ENCODE measurements around the gene CALD1. TPM values are rescaled to one million over a fixed set of nuclear protein-coding genes. Genes with fewer than 3 reads are reported as not detected.

CALD1 gene
- total and polyA plus RNA-seq, 4 donors, result 48.0 to 226 (median 95.2) TPM

DNA sequence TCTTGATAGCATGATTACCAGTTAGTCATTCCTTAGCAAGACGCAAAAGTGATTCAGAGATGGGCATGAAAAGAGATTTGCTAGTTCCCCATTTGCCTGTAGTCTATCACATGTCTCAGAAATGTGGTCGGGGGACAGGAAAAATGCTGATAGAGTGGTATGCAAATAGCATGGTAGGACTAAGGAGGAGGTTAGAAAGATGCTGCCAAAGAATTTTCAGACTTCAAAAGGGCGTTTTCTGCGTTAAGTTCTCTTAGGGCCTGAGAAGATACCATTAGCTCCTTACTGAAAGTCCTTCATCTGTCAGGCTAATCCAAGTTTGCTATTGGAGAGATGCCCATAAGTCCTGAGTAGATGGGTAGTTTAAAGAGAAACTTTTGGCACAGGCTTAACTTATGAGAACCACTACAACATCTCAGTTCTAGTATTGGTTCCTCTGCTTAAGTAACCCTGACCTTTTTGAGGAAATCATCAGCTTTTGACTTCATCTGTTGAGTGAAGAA is 2.7 kb downstream of the CALD1 start (continued):
- TF ChIP-seq HNF4A (conservative IDR thresholded peaks at IDR 0.05), result no peak
- no peak for TF ChIP-seq HNF4G (IDR thresholded peaks at IDR 0.05)
- TF ChIP-seq FOXA1 (IDR thresholded peaks at IDR 0.05), result no peak
- no peak for TF ChIP-seq JUND (IDR thresholded peaks at IDR 0.05)
- TF ChIP-seq, protein P1, sequence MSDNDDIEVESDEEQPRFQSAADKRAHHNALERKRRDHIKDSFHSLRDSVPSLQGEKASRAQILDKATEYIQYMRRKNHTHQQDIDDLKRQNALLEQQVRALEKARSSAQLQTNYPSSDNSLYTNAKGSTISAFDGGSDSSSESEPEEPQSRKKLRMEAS (IDR thresholded peaks at IDR 0.05), result no peak

DNA sequence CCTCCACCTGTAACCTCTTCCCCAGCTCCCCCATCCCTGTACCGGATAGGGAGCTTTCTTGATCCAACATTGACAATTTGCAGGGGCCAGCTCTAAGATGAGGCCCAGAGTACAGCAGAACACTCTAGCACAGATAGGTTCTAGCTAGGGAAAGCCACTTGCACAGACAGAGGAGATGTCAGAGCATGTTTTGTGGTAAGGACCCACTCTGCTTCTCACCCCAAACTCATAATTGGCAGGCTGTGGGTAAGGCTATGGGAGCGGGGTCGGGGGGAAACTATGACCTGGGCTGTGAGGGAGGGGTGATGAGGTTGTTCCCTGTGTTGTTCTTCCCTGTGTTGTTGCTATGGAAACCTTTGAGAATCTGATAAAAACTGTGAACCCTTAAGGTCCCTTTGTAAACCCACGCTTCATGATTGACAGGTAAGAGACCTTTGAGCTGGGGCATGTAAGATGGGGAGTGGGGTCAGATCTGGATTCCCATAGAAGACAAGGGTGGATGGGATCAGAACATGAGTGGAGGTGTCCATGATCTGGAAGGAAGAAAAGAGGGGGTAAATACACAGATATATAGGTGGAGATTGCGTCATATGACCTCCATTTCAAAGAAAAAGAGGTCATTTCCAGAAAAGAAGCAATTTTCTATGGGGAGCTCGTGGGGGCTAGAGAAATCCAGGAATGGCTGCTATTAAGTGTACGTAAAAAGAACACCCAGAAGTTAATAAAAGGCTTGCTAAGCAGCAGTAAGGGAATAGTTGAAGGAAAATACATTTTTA is 4.0 kb downstream of the CALD1 start:
- no peaks in the 10 kb centered on the region for H3K9me3 ChIP-seq (ENCODE audit: control insufficient read depth in 4 of 4, low read length in 3 of 4)
- H3K9ac ChIP-seq (ENCODE audit: low read depth in 1 of 2, low read length in 2 of 2), result no peak overlapping the region
- H3K4me3 ChIP-seq (ENCODE audit: low read depth in 1 of 3, low read length in 3 of 3), result no peak overlapping the region
- H3K36me3 ChIP-seq (ENCODE audit: control insufficient read depth in 4 of 4, insufficient read depth in 3 of 4, low read depth in 1 of 4, low read length in 3 of 4), result no peaks in the 10 kb centered on the region
- H3K27me3 ChIP-seq (ENCODE audit: control insufficient read depth in 4 of 4, insufficient read depth in 4 of 4, low read length in 3 of 4), result no peaks in the 10 kb centered on the region
- peaks cover 0 to 4% (median 0%) of the 10 kb centered on the region in 4 donors for H3K4me1 ChIP-seq (ENCODE audit: control insufficient read depth in 4 of 4, insufficient read depth in 4 of 4, low read length in 3 of 4)
- WGBS, result 79% methylated on average over 7 of the region's 7 CpGs
- H3K27ac ChIP-seq (ENCODE audit: low read depth in 1 of 2, low read length in 2 of 2), result no peak overlapping the region
- no peak for DNase-seq (ENCODE audit: low spot score)
- TF ChIP-seq, protein P2, sequence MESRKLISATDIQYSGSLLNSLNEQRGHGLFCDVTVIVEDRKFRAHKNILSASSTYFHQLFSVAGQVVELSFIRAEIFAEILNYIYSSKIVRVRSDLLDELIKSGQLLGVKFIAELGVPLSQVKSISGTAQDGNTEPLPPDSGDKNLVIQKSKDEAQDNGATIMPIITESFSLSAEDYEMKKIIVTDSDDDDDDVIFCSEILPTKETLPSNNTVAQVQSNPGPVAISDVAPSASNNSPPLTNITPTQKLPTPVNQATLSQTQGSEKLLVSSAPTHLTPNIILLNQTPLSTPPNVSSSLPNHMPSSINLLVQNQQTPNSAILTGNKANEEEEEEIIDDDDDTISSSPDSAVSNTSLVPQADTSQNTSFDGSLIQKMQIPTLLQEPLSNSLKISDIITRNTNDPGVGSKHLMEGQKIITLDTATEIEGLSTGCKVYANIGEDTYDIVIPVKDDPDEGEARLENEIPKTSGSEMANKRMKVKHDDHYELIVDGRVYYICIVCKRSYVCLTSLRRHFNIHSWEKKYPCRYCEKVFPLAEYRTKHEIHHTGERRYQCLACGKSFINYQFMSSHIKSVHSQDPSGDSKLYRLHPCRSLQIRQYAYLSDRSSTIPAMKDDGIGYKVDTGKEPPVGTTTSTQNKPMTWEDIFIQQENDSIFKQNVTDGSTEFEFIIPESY (IDR thresholded peaks at IDR 0.05), result no peak

DNA sequence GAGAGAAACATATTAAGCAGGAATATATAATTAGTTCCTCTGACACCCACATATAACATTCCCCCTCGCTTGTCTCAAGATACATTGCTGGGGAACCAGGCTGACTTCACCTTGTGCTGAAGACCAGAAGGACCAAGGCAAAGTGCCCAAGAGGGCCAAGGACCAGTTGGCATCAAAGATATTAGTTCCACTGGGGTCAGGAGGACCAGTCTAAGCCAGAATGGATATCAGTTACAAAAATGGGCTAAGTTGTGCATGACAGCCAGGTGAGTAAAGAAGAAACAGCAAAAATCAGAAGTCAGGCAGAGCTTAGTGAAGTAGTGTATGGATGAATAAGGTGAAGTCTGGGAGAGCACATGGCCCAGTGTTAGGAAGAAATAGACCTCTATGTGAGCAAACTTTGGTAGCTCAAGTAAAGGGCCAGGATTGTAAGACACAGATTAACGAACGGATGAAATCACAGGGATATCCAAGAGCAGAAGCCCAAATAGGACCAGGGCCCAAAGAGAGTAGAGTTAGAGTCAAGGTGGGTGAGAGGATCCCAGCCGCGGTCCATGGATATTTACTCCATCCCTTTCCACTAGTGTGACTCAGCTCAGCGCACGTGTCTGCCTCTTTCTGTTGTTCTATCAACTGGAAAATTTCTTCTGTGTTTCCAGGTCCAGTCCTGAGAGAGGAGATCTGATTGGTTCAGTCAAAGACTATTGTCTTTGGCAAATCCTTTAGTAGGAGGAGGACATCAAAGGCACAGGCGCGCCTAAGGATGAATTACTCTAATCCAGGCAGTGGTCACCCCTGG is 5.0 kb downstream of the CALD1 start:
- no peak for DNase-seq (ENCODE audit: low spot score)
- no peak overlapping the region for H3K4me3 ChIP-seq (ENCODE audit: low read depth in 1 of 3, low read length in 3 of 3)
- H3K9me3 ChIP-seq (ENCODE audit: control insufficient read depth in 4 of 4, low read length in 3 of 4), result no peaks in the 10 kb centered on the region
- H3K27me3 ChIP-seq (ENCODE audit: control insufficient read depth in 4 of 4, insufficient read depth in 4 of 4, low read length in 3 of 4), result no peaks in the 10 kb centered on the region
- H3K36me3 ChIP-seq (ENCODE audit: control insufficient read depth in 4 of 4, insufficient read depth in 3 of 4, low read depth in 1 of 4, low read length in 3 of 4), result no peaks in the 10 kb centered on the region
- WGBS, result 93% methylated on average over 9 of the region's 9 CpGs
- no peak overlapping the region for H3K27ac ChIP-seq (ENCODE audit: low read depth in 1 of 2, low read length in 2 of 2)
- H3K9ac ChIP-seq (ENCODE audit: low read depth in 1 of 2, low read length in 2 of 2), result no peak overlapping the region
- H3K4me1 ChIP-seq (ENCODE audit: control insufficient read depth in 4 of 4, insufficient read depth in 4 of 4, low read length in 3 of 4), result peaks cover 0 to 3% (median 0%) of the 10 kb centered on the region in 4 donors
- TF ChIP-seq EGR1 (IDR thresholded peaks at IDR 0.05; ENCODE audit: low read depth in 2 of 2) (no peak), FOXA1 (IDR thresholded peaks at IDR 0.05) (no peak), YY1 (IDR thresholded peaks at IDR 0.05) (no peak), RAD21 (IDR thresholded peaks at IDR 0.05) (no peak), HNF4A (conservative IDR thresholded peaks at IDR 0.05) (no peak), SP1 (IDR thresholded peaks at IDR 0.05) (no peak), GABPA (IDR thresholded peaks at IDR 0.05 in 1 of 2, conservative IDR thresholded peaks at IDR 0.05 in 1 of 2) (no peak), JUND (IDR thresholded peaks at IDR 0.05) (no peak), TAF1 (conservative IDR thresholded peaks at IDR 0.05) (no peak), HNF4G (IDR thresholded peaks at IDR 0.05) (no peak)
- TF ChIP-seq, protein P3, sequence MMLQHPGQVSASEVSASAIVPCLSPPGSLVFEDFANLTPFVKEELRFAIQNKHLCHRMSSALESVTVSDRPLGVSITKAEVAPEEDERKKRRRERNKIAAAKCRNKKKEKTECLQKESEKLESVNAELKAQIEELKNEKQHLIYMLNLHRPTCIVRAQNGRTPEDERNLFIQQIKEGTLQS (IDR thresholded peaks at IDR 0.05), result no peak
- TF ChIP-seq, protein P4, sequence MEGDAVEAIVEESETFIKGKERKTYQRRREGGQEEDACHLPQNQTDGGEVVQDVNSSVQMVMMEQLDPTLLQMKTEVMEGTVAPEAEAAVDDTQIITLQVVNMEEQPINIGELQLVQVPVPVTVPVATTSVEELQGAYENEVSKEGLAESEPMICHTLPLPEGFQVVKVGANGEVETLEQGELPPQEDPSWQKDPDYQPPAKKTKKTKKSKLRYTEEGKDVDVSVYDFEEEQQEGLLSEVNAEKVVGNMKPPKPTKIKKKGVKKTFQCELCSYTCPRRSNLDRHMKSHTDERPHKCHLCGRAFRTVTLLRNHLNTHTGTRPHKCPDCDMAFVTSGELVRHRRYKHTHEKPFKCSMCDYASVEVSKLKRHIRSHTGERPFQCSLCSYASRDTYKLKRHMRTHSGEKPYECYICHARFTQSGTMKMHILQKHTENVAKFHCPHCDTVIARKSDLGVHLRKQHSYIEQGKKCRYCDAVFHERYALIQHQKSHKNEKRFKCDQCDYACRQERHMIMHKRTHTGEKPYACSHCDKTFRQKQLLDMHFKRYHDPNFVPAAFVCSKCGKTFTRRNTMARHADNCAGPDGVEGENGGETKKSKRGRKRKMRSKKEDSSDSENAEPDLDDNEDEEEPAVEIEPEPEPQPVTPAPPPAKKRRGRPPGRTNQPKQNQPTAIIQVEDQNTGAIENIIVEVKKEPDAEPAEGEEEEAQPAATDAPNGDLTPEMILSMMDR (IDR thresholded peaks at IDR 0.05; ENCODE audit: low read depth, low read length, missing input control), result no peak
- TF ChIP-seq, protein P1 (IDR thresholded peaks at IDR 0.05), result no peak
- TF ChIP-seq, protein P2 (IDR thresholded peaks at IDR 0.05), result no peak
- TF ChIP-seq, protein P5, sequence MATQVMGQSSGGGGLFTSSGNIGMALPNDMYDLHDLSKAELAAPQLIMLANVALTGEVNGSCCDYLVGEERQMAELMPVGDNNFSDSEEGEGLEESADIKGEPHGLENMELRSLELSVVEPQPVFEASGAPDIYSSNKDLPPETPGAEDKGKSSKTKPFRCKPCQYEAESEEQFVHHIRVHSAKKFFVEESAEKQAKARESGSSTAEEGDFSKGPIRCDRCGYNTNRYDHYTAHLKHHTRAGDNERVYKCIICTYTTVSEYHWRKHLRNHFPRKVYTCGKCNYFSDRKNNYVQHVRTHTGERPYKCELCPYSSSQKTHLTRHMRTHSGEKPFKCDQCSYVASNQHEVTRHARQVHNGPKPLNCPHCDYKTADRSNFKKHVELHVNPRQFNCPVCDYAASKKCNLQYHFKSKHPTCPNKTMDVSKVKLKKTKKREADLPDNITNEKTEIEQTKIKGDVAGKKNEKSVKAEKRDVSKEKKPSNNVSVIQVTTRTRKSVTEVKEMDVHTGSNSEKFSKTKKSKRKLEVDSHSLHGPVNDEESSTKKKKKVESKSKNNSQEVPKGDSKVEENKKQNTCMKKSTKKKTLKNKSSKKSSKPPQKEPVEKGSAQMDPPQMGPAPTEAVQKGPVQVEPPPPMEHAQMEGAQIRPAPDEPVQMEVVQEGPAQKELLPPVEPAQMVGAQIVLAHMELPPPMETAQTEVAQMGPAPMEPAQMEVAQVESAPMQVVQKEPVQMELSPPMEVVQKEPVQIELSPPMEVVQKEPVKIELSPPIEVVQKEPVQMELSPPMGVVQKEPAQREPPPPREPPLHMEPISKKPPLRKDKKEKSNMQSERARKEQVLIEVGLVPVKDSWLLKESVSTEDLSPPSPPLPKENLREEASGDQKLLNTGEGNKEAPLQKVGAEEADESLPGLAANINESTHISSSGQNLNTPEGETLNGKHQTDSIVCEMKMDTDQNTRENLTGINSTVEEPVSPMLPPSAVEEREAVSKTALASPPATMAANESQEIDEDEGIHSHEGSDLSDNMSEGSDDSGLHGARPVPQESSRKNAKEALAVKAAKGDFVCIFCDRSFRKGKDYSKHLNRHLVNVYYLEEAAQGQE (IDR thresholded peaks at IDR 0.05), result no peak
